Spleen (tissue), 7 donors: ENCODE measurements around the gene DHCR7.

Source experiments
- CTCF ChIP-seq, 11 experiments: fragments of 200-600 bp in 7 of 11; fragments of 450-650 bp in 4 of 11; sonication (generic) in 4 of 11; IDR thresholded peaks in 8 of 11; conservative IDR thresholded peaks in 3 of 11; 1 replicate in 7 of 11; 2 replicates in 4 of 11; pipeline versions ENCODE4 v1.4.0 to v1.8.0; 2016 to 2021; ENCODE audit warnings: antibody characterized with exemption in 11 of 11, inconsistent platforms in 4 of 11, mild to moderate bottlenecking in 1 of 11
- POLR2A ChIP-seq, 3 donors: fragments of 450-650 bp; IDR thresholded peaks; one replicate each; pipeline ENCODE4 v1.5.1; 2017; ENCODE audit warnings: antibody characterized with exemption in 3 of 3, mild to moderate bottlenecking in 1 of 3
- POLR2AphosphoS5 ChIP-seq, 3 donors: sonication (generic); formaldehyde crosslinking; IDR thresholded peaks; one replicate each; pipeline ENCODE4 v1.5.1; 2017; ENCODE audit warnings: antibody characterized with exemption in 3 of 3
- donor health status: DM: no; HTN: no; CAD: no; lungs with moderate emphysema.
- donor health status: DM: no; HTN: no; CAD: no.
- donor health status: DM: no; HTN: no; CAD: no.

- TF ChIP-seq CTCF (IDR thresholded peaks at IDR 0.05 in 8 of 11, conservative IDR thresholded peaks at IDR 0.05 in 3 of 11) (no peak), POLR2A (IDR thresholded peaks at IDR 0.05) (no peak), POLR2AphosphoS5 (IDR thresholded peaks at IDR 0.05) (no peak)
Measured at GRCh38 chr11:71482216-71482615, 34.0 kb upstream of the DHCR7 start.
